HepG2 (cell line): ENCODE data around the gene TNFAIP8L1. TPM values are rescaled to one million over a fixed set of nuclear protein-coding genes. Genes with fewer than 3 reads are reported as not detected.

Source experiments
- ETV6 ChIP-seq: sonication (generic); formaldehyde crosslinking; conservative IDR thresholded peaks from 2 replicates; pipeline ENCODE4 v1.4.0; 2020; ENCODE audit warnings: missing genetic modification reagents
- FOSL2 ChIP-seq: sonication (generic); formaldehyde crosslinking; IDR thresholded peaks from 2 replicates; pipeline ENCODE4 v1.4.0; 2020; ENCODE audit warnings: missing genetic modification reagents
- FOXA1 ChIP-seq, 2 experiments: fragments of 450-650 bp in 1 of 2; sonication (generic) in 1 of 2; formaldehyde crosslinking in 1 of 2; IDR thresholded peaks; 2 replicates each; pipeline versions ENCODE4 v1.4.0 to v1.6.1; 2016 to 2020; ENCODE audit warnings: missing genetic modification reagents in 1 of 2
- HDAC2 ChIP-seq: sonication (generic); formaldehyde crosslinking; IDR thresholded peaks from 2 replicates; pipeline ENCODE4 v1.4.0; 2020; ENCODE audit warnings: missing genetic modification reagents
- KDM2A ChIP-seq: sonication (generic); formaldehyde crosslinking; IDR thresholded peaks from 2 replicates; pipeline ENCODE4 v1.4.0; 2020; ENCODE audit warnings: low read depth, missing genetic modification reagents, borderline replicate concordance
- KDM3A ChIP-seq: IDR thresholded peaks from 2 replicates; pipeline ENCODE4 v1.6.1; 2018; ENCODE audit warnings: low read depth, missing compliant biosample characterization
- MATR3 ChIP-seq: sonication (generic); formaldehyde crosslinking; IDR thresholded peaks from 2 replicates; pipeline ENCODE4 v1.4.0; 2020; ENCODE audit warnings: missing genetic modification reagents
- MEIS2 ChIP-seq: sonication (generic); formaldehyde crosslinking; IDR thresholded peaks from 2 replicates; pipeline ENCODE4 v1.9.0; 2021; ENCODE audit warnings: mild to moderate bottlenecking, missing genetic modification reagents
- MZF1 ChIP-seq: sonication (generic); formaldehyde crosslinking; IDR thresholded peaks from 2 replicates; pipeline ENCODE4 v1.8.1; 2023; ENCODE audit warnings: mild to moderate bottlenecking, missing genetic modification reagents, borderline replicate concordance
- NCOA2 ChIP-seq: sonication (generic); formaldehyde crosslinking; IDR thresholded peaks from 2 replicates; pipeline ENCODE4 v1.8.0; 2022; ENCODE audit warnings: inconsistent platforms
- ONECUT2 ChIP-seq: sonication (generic); formaldehyde crosslinking; IDR thresholded peaks from 2 replicates; pipeline ENCODE4 v1.4.0; 2020; ENCODE audit warnings: missing genetic modification reagents
- POGZ ChIP-seq: sonication (generic); formaldehyde crosslinking; IDR thresholded peaks from 2 replicates; pipeline ENCODE4 v1.4.0; 2020; ENCODE audit warnings: mild to moderate bottlenecking, missing genetic modification reagents
- SMC3 ChIP-seq: IDR thresholded peaks from 2 replicates; pipeline ENCODE4 v1.6.1; 2011; ENCODE audit warnings: low read length, improper control_type of control experiment
- SP5 ChIP-seq: IDR thresholded peaks from 2 replicates; pipeline ENCODE4 v1.6.1; 2016; ENCODE audit warnings: low read depth, borderline replicate concordance
- SPEN ChIP-seq: sonication (generic); formaldehyde crosslinking; IDR thresholded peaks from 2 replicates; pipeline ENCODE4 v1.5.1; 2020; ENCODE audit warnings: low read depth, mild to moderate bottlenecking, missing genetic modification reagents
- TBX2 ChIP-seq: sonication (generic); formaldehyde crosslinking; IDR thresholded peaks from 2 replicates; pipeline ENCODE4 v1.5.0; 2020; ENCODE audit warnings: missing genetic modification reagents, mild to moderate bottlenecking, borderline replicate concordance
- THAP11 ChIP-seq: IDR thresholded peaks from 2 replicates; pipeline ENCODE4 v1.6.1; 2016; ENCODE audit warnings: missing biosample characterization, missing genetic modification reagents
- ZMYM2 ChIP-seq: sonication (generic); formaldehyde crosslinking; IDR thresholded peaks from 2 replicates; pipeline ENCODE4 v1.8.0; 2022; ENCODE audit warnings: mild to moderate bottlenecking, missing genetic modification reagents
- ZNF44 ChIP-seq: sonication (generic); formaldehyde crosslinking; IDR thresholded peaks from 2 replicates; pipeline ENCODE4 v1.5.1; 2020; ENCODE audit warnings: mild to moderate bottlenecking, missing genetic modification reagents
- ZNF790 ChIP-seq: sonication (generic); formaldehyde crosslinking; IDR thresholded peaks from 2 replicates; pipeline ENCODE4 v1.8.0; 2022; ENCODE audit warnings: missing genetic modification reagents, mild to moderate bottlenecking, borderline replicate concordance
- polyA plus RNA-seq, 8 experiments: library from polyadenylated mRNA; depleted of rRNA in 3 of 8; stranded (reverse) in 7 of 8; unstranded in 1 of 8; fragments of >200 nt; fragmentation: Illumina TruSeq in 4 of 8; extraction: Trizol in 4 of 8; gene quantifications; 2 replicates each; pipeline versions ENCODE4 v1.2.1 to v1.2.3, GENCODE V29; 2011 to 2016; ENCODE audit warnings: low read depth in 4 of 8, missing spikeins in 1 of 8, mixed read lengths in 1 of 8; ENCODE audit not compliant: insufficient read depth in 1 of 8
- total RNA-seq, 5 experiments: library from RNA; depleted of rRNA; stranded (reverse); fragments of >200 nt; fragmentation: Illumina TruSeq; extraction: Trizol; gene quantifications; 2 replicates each; pipeline ENCODE4 v1.2.3, GENCODE V29; 2016; ENCODE audit warnings: low read depth in 1 of 5
- TF ChIP-seq, protein P1 (sequence below): IDR thresholded peaks from 2 replicates; pipeline ENCODE4 v1.6.1; 2016; ENCODE audit warnings: missing compliant biosample characterization, missing genetic modification reagents, borderline replicate concordance
- TF ChIP-seq, protein P2 (sequence below): sonication (generic); IDR thresholded peaks from 2 replicates; pipeline ENCODE4 v1.6.1; 2016; ENCODE audit warnings: low read depth, borderline replicate concordance
- TF ChIP-seq, protein P3 (sequence below): sonication (generic); formaldehyde crosslinking; conservative IDR thresholded peaks from 2 replicates; pipeline ENCODE4 v1.4.0; 2020; ENCODE audit warnings: mild to moderate bottlenecking, missing genetic modification reagents, moderate library complexity
- TF ChIP-seq, protein P4 (sequence below): sonication (generic); formaldehyde crosslinking; conservative IDR thresholded peaks from 2 replicates; pipeline ENCODE4 v1.8.0; 2022; ENCODE audit warnings: mild to moderate bottlenecking, moderate library complexity, missing genetic modification reagents

The TNFAIP8L1 gene
- total and polyA plus RNA-seq, 2 of the 13 experiments (the other 11 are each of a cell fraction or from before 2014, with no cell fraction given): 13.4 to 21.4 TPM

DNA sequence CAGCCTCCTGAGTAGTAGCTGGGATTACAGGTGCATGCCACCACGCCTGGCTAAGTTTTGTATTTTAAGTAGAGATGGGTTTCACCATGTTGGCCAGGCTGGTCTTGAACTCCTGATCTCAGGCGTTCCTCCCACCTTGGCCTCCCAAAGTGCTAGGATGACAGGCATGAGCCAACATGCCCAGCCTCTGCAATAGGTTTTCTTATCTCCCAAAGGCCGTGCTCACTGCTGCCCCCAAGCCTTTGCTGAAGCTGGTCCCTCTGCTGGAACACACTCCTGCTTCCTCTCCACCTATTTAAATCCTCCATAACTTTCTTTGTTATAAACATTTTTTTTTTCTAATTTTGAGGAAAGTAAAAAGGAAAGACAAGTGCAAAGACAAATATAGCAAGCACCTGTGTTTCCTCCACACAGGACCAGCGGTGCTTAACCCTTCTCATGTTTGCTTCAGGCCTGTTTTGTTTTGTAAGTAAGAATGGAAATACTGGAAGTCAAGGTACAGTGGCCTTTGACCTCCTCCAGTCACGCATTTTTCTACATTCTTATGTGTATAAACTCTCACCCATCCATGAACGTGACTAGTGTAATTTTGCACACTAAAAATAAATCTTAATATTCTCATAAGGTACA is 14.5 kb upstream of the TNFAIP8L1 start (continued):
- TF ChIP-seq FOXA1 (IDR thresholded peaks at IDR 0.05) (no peak), FOXA1 (CRISPR knock-in tag; IDR thresholded peaks at IDR 0.05) (peak; percentile 10; the same call in 1 of the 2 replicates), SMC3 (peak; percentile 15; the same call in 1 of the 2 replicates), SPEN (0 out of 2 replicates have a peak, but pooled peaks have one; percentile 38), ETV6 (no peak), ZNF790 (CRISPR knock-in tag) (no peak), FOSL2 (CRISPR knock-in tag) (peak; percentile 37; the same call in 1 of the 2 replicates), ONECUT2 (CRISPR knock-in tag) (no peak), KDM2A (CRISPR knock-in tag) (peak; percentile 38; the same call in 1 of the 2 replicates), NCOA2 (CRISPR knock-in tag) (0 out of 2 replicates have a peak, but pooled peaks have one; percentile 27), ZMYM2 (CRISPR knock-in tag) (peak; percentile 98), MZF1 (CRISPR knock-in tag) (no peak), TBX2 (CRISPR knock-in tag) (no peak), KDM3A (CRISPR knock-in tag) (no peak), MATR3 (CRISPR knock-in tag) (no peak), THAP11 (CRISPR knock-in tag) (peak; percentile 29; the same call in 1 of the 2 replicates), ZNF44 (no peak), POGZ (0 out of 2 replicates have a peak, but pooled peaks have one; percentile 24), MEIS2 (CRISPR knock-in tag) (no peak), SP5 (CRISPR knock-in tag) (peak; percentile 39; the same call in 1 of the 2 replicates), HDAC2 (CRISPR knock-in tag) (peak; percentile 66)
- TF ChIP-seq, protein P1, sequence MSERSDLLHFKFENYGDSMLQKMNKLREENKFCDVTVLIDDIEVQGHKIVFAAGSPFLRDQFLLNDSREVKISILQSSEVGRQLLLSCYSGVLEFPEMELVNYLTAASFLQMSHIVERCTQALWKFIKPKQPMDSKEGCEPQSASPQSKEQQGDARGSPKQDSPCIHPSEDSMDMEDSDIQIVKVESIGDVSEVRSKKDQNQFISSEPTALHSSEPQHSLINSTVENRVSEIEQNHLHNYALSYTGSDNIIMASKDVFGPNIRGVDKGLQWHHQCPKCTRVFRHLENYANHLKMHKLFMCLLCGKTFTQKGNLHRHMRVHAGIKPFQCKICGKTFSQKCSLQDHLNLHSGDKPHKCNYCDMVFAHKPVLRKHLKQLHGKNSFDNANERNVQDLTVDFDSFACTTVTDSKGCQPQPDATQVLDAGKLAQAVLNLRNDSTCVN (CRISPR knock-in tag): no peak
- TF ChIP-seq, protein P2, sequence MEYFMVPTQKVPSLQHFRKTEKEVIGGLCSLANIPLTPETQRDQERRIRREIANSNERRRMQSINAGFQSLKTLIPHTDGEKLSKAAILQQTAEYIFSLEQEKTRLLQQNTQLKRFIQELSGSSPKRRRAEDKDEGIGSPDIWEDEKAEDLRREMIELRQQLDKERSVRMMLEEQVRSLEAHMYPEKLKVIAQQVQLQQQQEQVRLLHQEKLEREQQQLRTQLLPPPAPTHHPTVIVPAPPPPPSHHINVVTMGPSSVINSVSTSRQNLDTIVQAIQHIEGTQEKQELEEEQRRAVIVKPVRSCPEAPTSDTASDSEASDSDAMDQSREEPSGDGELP: peak; percentile 16; the same call in 1 of the 2 replicates
- TF ChIP-seq, protein P3, sequence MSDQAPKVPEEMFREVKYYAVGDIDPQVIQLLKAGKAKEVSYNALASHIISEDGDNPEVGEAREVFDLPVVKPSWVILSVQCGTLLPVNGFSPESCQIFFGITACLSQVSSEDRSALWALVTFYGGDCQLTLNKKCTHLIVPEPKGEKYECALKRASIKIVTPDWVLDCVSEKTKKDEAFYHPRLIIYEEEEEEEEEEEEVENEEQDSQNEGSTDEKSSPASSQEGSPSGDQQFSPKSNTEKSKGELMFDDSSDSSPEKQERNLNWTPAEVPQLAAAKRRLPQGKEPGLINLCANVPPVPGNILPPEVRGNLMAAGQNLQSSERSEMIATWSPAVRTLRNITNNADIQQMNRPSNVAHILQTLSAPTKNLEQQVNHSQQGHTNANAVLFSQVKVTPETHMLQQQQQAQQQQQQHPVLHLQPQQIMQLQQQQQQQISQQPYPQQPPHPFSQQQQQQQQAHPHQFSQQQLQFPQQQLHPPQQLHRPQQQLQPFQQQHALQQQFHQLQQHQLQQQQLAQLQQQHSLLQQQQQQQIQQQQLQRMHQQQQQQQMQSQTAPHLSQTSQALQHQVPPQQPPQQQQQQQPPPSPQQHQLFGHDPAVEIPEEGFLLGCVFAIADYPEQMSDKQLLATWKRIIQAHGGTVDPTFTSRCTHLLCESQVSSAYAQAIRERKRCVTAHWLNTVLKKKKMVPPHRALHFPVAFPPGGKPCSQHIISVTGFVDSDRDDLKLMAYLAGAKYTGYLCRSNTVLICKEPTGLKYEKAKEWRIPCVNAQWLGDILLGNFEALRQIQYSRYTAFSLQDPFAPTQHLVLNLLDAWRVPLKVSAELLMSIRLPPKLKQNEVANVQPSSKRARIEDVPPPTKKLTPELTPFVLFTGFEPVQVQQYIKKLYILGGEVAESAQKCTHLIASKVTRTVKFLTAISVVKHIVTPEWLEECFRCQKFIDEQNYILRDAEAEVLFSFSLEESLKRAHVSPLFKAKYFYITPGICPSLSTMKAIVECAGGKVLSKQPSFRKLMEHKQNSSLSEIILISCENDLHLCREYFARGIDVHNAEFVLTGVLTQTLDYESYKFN (CRISPR knock-in tag): peak; percentile 33
- TF ChIP-seq, protein P4, sequence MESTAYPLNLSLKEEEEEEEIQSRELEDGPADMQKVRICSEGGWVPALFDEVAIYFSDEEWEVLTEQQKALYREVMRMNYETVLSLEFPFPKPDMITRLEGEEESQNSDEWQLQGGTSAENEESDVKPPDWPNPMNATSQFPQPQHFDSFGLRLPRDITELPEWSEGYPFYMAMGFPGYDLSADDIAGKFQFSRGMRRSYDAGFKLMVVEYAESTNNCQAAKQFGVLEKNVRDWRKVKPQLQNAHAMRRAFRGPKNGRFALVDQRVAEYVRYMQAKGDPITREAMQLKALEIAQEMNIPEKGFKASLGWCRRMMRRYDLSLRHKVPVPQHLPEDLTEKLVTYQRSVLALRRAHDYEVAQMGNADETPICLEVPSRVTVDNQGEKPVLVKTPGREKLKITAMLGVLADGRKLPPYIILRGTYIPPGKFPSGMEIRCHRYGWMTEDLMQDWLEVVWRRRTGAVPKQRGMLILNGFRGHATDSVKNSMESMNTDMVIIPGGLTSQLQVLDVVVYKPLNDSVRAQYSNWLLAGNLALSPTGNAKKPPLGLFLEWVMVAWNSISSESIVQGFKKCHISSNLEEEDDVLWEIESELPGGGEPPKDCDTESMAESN: no peak
